Omental fat pad (tissue), 4 donors: ENCODE results near the gene ZNF70. TPM values are rescaled to one million over a fixed set of nuclear protein-coding genes. Genes with fewer than 3 reads are reported as not detected.

Experiments used
- ATAC-seq: fragments of 150-250 bp; one replicate; pipeline ENCODE4 v1.9.1; 2016; ENCODE audit warnings: mild to moderate bottlenecking, moderate library complexity; ENCODE audit not compliant: low FRiP score
- DNase-seq: peaks from one replicate; pipeline ENCODE4 v3.0.0-alpha.2; 2019; ENCODE audit warnings: low spot score
- total RNA-seq, 4 donors: library from RNA; depleted of rRNA; stranded (reverse); fragments of >200 nt; gene quantifications; one replicate each; pipeline ENCODE4 v1.1.0, GENCODE V29; 2016
- TF ChIP-seq, protein P1 (sequence below), 3 donors: fragments of 450-650 bp; IDR thresholded peaks; one replicate each; pipeline ENCODE4 v1.5.1; 2016 to 2017; ENCODE audit warnings: antibody characterized with exemption in 3 of 3, mild to moderate bottlenecking in 3 of 3, moderate library complexity in 2 of 3

The ZNF70 gene
- total RNA-seq, 4 donors from 2014 or later: 2.8 to 5.1 (median 4.0) TPM

DNA sequence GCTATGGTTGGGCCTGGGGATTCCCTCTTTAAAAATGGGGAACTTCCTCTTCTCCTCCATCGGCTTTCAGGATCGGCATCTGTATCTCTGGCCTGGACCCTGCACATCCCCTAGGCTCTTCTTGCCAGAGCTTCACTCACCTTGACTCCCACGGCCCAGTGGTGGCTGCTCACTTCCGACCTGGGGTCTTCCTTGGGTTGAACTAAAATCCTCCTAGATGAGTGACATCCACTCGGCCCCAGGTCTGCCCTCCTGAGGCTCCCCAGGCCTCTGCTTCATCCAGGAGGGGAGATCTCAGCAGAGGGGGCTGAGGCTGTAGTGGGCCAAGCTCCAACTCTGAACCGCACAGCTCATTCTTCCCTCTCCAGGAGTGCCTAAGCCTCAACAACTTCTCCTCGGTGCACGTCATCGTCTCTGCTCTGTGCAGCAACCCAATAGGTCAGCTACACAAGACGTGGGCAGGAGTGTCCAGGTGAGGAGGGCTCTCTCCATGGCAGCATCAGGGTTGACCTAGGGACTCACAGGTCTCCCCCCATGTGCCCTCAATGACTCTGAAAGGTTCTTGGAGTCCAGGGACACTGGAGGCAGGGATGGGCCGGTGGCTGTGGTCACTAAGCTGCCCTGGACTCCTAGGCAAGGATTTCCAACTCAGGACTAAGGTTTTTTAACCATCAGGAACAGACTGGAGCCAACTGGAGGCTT, 56.8 kb downstream of the ZNF70 start:
- TF ChIP-seq, protein P1, sequence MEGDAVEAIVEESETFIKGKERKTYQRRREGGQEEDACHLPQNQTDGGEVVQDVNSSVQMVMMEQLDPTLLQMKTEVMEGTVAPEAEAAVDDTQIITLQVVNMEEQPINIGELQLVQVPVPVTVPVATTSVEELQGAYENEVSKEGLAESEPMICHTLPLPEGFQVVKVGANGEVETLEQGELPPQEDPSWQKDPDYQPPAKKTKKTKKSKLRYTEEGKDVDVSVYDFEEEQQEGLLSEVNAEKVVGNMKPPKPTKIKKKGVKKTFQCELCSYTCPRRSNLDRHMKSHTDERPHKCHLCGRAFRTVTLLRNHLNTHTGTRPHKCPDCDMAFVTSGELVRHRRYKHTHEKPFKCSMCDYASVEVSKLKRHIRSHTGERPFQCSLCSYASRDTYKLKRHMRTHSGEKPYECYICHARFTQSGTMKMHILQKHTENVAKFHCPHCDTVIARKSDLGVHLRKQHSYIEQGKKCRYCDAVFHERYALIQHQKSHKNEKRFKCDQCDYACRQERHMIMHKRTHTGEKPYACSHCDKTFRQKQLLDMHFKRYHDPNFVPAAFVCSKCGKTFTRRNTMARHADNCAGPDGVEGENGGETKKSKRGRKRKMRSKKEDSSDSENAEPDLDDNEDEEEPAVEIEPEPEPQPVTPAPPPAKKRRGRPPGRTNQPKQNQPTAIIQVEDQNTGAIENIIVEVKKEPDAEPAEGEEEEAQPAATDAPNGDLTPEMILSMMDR (IDR thresholded peaks at IDR 0.05): no peak
- ATAC-seq (no peak), DNase-seq (no peak)

DNA sequence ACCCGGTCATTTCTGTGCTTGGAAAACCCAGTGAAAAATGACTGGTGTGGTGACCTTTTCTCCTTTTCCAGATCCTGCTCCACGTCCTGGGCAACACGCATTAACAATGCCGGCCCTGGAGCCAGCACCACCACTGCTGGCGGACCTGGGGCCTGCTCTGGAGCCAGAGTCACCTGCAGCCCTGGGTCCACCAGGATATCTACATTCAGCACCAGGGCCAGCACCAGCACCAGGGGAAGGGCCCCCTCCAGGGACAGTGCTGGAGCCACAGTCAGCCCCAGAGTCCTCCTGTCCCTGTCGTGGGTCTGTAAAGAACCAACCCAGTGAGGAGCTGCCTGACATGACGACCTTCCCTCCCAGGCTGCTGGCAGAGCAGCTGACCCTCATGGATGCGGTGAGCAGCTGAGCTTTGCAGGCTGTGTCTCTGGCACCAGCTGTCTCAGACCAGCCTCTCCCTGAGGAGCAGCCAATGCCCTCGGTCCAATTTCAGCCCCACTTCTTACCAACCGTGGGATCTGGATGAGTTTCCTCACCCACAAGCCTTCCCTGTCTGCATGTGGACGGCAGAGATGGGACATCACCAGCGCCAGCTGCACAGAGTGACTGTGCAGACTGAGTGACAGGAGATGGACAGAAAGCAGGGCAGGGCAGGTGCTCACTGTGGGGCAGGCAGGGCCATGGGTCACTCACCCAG, 58.2 kb downstream of the ZNF70 start:
- no peak for DNase-seq
- no peak for ATAC-seq

DNA sequence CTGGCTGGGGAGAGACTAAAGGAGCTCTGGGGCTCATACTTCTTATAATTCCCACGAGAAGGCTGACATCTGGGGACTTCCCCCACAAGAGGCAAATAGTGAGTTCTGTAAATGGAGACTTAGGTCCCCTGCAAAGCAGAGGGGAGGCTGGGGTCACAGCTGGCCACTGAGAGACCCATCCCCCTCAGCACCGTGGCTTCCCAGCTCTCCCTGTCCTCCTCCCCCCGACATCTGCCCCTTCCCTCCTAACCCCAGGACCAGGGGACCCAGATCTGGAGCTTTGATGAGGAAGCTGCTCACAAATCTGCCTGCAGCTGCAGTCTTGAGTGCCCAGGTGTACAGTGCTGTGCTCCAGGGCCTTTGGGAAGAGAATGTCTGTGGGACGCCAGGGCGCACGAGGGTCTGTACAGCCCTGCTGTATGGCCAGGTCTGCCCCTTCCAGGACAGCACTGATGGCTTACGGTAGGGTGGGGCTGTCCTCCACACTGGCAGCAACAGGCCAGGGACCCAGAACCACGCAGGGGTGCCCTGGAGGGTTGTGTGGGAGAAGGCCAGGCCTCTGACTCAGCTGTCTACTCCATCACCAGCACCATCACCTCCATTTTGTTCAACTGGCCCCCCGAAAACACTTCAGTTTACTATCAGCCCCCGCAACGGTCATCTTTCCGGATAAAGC, 59.0 kb downstream of the ZNF70 start:
- no peak for DNase-seq
- TF ChIP-seq, protein P1 (IDR thresholded peaks at IDR 0.05): no peak
- ATAC-seq: no peak

More for the DNA sequence above, 58.2 kb downstream of the ZNF70 start:
- TF ChIP-seq, protein P1 (IDR thresholded peaks at IDR 0.05): no peak

DNA sequence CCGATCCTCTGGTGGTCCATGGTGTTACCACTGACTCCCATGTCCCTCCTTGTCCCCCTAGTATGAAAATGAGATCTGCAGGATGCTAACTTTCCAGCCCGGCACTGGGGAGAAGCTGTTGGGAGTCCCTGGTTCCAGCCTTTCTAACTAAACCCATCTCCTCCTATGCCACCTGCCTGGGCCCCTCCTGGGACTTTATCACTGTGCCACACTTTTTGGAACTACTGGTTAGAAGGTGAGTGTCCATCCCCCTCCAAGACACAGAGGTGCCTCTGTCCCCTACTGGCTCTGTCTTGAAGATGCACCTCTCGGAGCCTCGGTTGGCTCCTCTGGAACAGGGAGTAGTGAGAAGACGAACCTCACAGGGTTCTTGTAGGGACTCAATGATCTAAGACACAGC, 60.2 kb downstream of the ZNF70 start, which contains the start of gene RGL4:
Gene RGL4, plus strand, starts transcription at position 301 of the 400 bp plus-strand sequence. CDS start 1,018 bp downstream, outside the sequence.
- DNase-seq (no peak), ATAC-seq (no peak)
- TF ChIP-seq, protein P1 (IDR thresholded peaks at IDR 0.05): no peak

DNA sequence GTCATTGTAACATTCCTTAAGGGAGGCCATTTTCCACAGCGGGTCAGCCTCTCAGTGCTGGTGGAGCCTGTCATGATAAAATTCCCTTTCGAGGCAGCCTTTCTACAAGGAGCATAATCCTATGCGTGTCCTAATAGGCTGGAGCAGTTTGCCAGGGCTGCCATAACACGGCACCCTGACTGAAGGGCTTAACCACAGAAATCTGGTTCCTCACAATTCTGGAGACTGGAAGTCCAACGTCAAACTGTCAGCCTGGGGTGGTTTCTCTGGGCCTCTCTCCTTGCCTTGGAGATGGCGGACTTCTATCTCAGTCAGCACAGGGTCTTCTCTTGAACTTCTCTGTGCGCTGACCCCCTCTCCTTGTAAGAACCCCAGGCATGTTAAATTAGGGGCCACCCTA, 61.5 kb downstream of the ZNF70 start:
- ATAC-seq (no peak), DNase-seq (no peak)
- TF ChIP-seq, protein P1 (IDR thresholded peaks at IDR 0.05): no peak

Other genes starting within 250 kb of the ZNF70 start
- gene IGLL1, start 170.8 kb downstream of the ZNF70 start, total RNA-seq: not detected
- gene DRICH1, start 118.8 kb downstream of the ZNF70 start, total RNA-seq: 1 to 10 TPM in 1 of 4 donors, under 1 TPM in 2, not detected in 1; 0.56 to 1.3 (median 0.72) TPM
- 1 to 10 TPM in 2 of 4 donors, under 1 TPM in 1, not detected in 1; 0.38 to 6.9 (median 1.3) TPM for gene RGL4, start 60.1 kb downstream of the ZNF70 start, total RNA-seq
- not detected for gene VPREB3, start 3.3 kb upstream of the ZNF70 start, total RNA-seq
- not detected for gene C22orf15, start 11.9 kb upstream of the ZNF70 start, total RNA-seq
- gene CHCHD10, start 16.9 kb upstream of the ZNF70 start, total RNA-seq: 10 to 100 TPM; 19.9 to 61.2 (median 31.2) TPM
- 1 to 10 TPM in 2 of 4 donors, under 1 TPM in 1, not detected in 1; 0.79 to 3.1 (median 2.1) TPM for gene MMP11, start 21.7 kb upstream of the ZNF70 start, total RNA-seq
- 10 to 100 TPM; 38.8 to 50.9 (median 47.6) TPM for gene SMARCB1, start 35.9 kb upstream of the ZNF70 start, total RNA-seq
- gene DERL3, start 87.9 kb upstream of the ZNF70 start, total RNA-seq: 1 to 10 TPM in 2 of 4 donors, under 1 TPM in 2; 0.47 to 3.1 (median 1.5) TPM
- gene SLC2A11, start 106.8 kb upstream of the ZNF70 start, total RNA-seq: 1 to 10 TPM; 3.1 to 9.2 (median 7.5) TPM
- 100 to 1,000 TPM; 136 to 255 (median 235) TPM for gene MIF, start 143.3 kb upstream of the ZNF70 start, total RNA-seq
- 1 to 10 TPM in 3 of 4 donors, under 1 TPM in 1; 0.95 to 7.7 (median 3.3) TPM for gene GSTT2B, start 210.1 kb upstream of the ZNF70 start, total RNA-seq
- gene DDTL, start 215.8 kb upstream of the ZNF70 start, total RNA-seq: 1 to 10 TPM in 1 of 4 donors, under 1 TPM in 1, not detected in 2; 0.84 to 1.1 TPM
- gene DDT, start 223.3 kb upstream of the ZNF70 start, total RNA-seq: 100 to 1,000 TPM; 107 to 168 (median 143) TPM
- gene GSTT2, start 229.0 kb upstream of the ZNF70 start, total RNA-seq: not detected